GM12878 (cell line): ENCODE measurements around the gene SYNDIG1.

ENCODE experiments used
- TF ChIP-seq, protein P1 (sequence below), 3 experiments: IDR thresholded peaks in 2 of 3; conservative IDR thresholded peaks in 1 of 3; 2 replicates each; pipeline ENCODE4 v1.5.1; 2011; ENCODE audit warnings: low read depth in 3 of 3, low read length in 3 of 3, mild to moderate bottlenecking in 3 of 3, control low read depth in 2 of 3, moderate library complexity in 2 of 3, inconsistent platforms in 1 of 3, mixed read lengths in 1 of 3; ENCODE audit not compliant: control insufficient read depth in 2 of 3, insufficient read depth in 1 of 3; ENCODE audit errors: extremely low read depth in 1 of 3
- TF ChIP-seq, protein P2 (sequence below): IDR thresholded peaks from 2 replicates; pipeline ENCODE4 v1.6.1; 2012; ENCODE audit warnings: mild to moderate bottlenecking, low read depth, low read length

DNA sequence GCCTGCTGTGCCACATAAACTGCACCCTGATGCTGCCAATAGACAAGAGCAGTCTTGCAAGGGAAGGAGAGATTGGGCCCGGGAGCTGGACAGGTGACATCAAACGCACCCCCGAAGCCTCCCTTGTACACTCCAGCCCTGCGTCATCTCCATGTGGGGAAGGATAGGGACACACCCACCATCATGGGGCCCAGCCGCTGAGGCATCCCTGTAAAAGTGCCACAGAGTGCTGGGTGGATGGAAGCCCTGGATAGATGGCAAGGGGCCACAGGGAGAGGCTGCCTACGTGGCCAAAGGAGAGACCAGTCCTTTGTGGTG is 117.1 kb downstream of the SYNDIG1 start:
- TF ChIP-seq, protein P1, sequence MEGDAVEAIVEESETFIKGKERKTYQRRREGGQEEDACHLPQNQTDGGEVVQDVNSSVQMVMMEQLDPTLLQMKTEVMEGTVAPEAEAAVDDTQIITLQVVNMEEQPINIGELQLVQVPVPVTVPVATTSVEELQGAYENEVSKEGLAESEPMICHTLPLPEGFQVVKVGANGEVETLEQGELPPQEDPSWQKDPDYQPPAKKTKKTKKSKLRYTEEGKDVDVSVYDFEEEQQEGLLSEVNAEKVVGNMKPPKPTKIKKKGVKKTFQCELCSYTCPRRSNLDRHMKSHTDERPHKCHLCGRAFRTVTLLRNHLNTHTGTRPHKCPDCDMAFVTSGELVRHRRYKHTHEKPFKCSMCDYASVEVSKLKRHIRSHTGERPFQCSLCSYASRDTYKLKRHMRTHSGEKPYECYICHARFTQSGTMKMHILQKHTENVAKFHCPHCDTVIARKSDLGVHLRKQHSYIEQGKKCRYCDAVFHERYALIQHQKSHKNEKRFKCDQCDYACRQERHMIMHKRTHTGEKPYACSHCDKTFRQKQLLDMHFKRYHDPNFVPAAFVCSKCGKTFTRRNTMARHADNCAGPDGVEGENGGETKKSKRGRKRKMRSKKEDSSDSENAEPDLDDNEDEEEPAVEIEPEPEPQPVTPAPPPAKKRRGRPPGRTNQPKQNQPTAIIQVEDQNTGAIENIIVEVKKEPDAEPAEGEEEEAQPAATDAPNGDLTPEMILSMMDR (IDR thresholded peaks at IDR 0.05 in 2 of 3, conservative IDR thresholded peaks at IDR 0.05 in 1 of 3; ENCODE audit: control insufficient read depth in 2 of 3, extremely low read depth in 1 of 3, insufficient read depth in 1 of 3, low read depth in 3 of 3, low read length in 3 of 3) = no peak
- TF ChIP-seq, protein P2, sequence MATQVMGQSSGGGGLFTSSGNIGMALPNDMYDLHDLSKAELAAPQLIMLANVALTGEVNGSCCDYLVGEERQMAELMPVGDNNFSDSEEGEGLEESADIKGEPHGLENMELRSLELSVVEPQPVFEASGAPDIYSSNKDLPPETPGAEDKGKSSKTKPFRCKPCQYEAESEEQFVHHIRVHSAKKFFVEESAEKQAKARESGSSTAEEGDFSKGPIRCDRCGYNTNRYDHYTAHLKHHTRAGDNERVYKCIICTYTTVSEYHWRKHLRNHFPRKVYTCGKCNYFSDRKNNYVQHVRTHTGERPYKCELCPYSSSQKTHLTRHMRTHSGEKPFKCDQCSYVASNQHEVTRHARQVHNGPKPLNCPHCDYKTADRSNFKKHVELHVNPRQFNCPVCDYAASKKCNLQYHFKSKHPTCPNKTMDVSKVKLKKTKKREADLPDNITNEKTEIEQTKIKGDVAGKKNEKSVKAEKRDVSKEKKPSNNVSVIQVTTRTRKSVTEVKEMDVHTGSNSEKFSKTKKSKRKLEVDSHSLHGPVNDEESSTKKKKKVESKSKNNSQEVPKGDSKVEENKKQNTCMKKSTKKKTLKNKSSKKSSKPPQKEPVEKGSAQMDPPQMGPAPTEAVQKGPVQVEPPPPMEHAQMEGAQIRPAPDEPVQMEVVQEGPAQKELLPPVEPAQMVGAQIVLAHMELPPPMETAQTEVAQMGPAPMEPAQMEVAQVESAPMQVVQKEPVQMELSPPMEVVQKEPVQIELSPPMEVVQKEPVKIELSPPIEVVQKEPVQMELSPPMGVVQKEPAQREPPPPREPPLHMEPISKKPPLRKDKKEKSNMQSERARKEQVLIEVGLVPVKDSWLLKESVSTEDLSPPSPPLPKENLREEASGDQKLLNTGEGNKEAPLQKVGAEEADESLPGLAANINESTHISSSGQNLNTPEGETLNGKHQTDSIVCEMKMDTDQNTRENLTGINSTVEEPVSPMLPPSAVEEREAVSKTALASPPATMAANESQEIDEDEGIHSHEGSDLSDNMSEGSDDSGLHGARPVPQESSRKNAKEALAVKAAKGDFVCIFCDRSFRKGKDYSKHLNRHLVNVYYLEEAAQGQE = no peak
